ENCODE data around the gene MYDGF. TPM values are rescaled to one million over a fixed set of nuclear protein-coding genes. Genes with fewer than 3 reads are reported as not detected.

MYDGF gene
- total and polyA plus RNA-seq, 2 of the 13 experiments (the other 11 are each of a cell fraction or from before 2014, with no cell fraction given) = 116 to 198 TPM

DNA sequence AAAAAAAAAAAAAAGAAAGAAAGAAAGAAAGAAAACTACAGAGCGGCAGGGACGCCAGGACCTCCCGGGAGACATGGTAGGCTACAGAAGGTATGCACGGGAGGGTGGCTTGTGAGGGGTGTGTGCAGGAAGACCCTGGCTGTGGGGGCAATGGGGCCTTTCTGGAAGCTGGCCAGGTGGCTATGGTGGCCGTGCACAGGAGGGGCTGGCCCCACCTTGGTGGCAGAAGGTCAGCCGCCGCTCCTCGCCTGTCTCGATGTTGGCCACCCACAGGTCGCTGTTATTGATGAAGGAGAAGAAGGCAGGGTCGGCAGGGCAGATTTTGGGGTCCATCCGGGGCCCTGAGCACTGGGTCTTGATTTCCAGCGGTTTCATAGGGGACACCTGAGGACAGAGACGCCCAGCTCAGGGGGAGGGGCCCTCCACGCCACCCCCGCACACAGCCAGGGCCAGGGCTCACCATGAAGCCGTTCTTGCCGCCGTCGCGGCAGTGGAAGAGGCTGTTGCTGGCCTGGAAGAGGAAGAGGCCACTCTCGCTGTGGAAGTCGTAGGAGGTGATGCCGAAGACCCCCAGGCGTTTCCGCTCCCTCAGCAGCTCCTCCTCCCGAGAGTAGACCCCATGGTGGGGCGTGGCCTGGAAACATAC is 33.7 kb upstream of the MYDGF start:
- no TSS peak for BruUV-seq (replicated peaks)
- H3K4me2 ChIP-seq (ENCODE audit: low read depth, low read length) = no peak overlapping the region
- no peaks in the 10 kb centered on the region for H4K20me1 ChIP-seq (ENCODE audit: insufficient read depth, low read length)
- in situ Hi-C loops (cut with HindIII; ENCODE audit: extremely low pct_ligation_motif_present, low pct_unique_long_range_greater_than_20kb) (no loop called here), intact Hi-C loops (cut with micrococcal nuclease; ENCODE audit: unreplicated experiment) (no loop called here)
- POLR2A ChIA-PET = no interaction called here
- FAIRE-seq = no peak
- no peak for DNase-seq (ENCODE audit: low spot score)
- H3K79me2 ChIP-seq (ENCODE audit: insufficient read depth, low read length) = no peaks in the 10 kb centered on the region
- H3K4me3 ChIP-seq (replicated peaks in 1 of 3; ENCODE audit: insufficient read depth in 1 of 3, low read depth in 2 of 3, low read length in 3 of 3) = no peak overlapping the region
- H3K27me3 ChIP-seq (ENCODE audit: control insufficient read depth in 1 of 2, insufficient read depth in 2 of 2, low read length in 2 of 2) = no peaks in the 10 kb centered on the region
- TF ChIP-seq ZNF674 (CRISPR knock-in tag; IDR thresholded peaks at IDR 0.05; ENCODE audit: low read depth) (no peak), AGO2 (optimal IDR thresholded peaks at IDR 0.05; ENCODE audit: low read depth, low read length) (peak; percentile 36), ZBTB38 (CRISPR knock-in tag; IDR thresholded peaks at IDR 0.05) (peak; percentile 51; the same call in 1 of the 2 replicates), ATRX (CRISPR knock-in tag; IDR thresholded peaks at IDR 0.05; ENCODE audit: borderline replicate concordance) (no peak)
- peak overlapping the region; percentile 70 for H3K27ac ChIP-seq (ENCODE audit: extremely low read length, insufficient read depth, low read length)
- CTCF ChIA-PET (ENCODE audit: low intra/inter-chr PET ratio, low total read pairs) = no interaction called here
- H2AFZ ChIP-seq (ENCODE audit: low read length) = no peak overlapping the region
- no peaks in the 10 kb centered on the region for H3K9me3 ChIP-seq (ENCODE audit: low read length)
- H3K36me3 ChIP-seq (replicated peaks in 1 of 2; ENCODE audit: control insufficient read depth in 1 of 2, insufficient read depth in 2 of 2, low read length in 2 of 2) = peaks cover 21 to 48% of the 10 kb centered on the region in 2 experiments
- no peak for ATAC-seq
- H3K9ac ChIP-seq (ENCODE audit: insufficient read depth, low read depth, low read length) = no peak overlapping the region
- H3K4me1 ChIP-seq (ENCODE audit: insufficient read depth, low read length) = peaks cover 43% of the 10 kb centered on the region
- whole genome bisulfite sequencing (ENCODE audit: low lambda C conversion rate) = 97% methylated on average over 26 of the region's 28 CpGs

DNA sequence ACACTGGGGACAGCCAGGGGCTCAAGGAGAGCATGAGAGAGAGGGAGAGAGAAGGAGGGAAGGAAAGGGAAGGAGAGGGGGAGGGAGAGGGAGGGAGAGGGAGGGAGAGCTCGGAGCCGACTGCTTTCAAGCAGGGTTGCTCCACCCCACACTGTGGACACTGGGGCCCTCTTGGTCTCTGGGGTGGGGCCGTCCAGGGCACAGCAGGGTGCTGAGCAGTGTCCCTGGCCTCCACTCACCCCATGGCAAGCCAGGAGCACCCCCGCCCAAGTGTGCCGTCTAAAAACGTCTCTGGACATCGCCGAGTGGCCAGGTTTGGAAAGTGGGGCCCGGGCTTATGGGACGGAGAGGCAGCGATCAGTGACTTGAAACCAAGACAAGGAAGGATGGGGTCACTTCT is 32.6 kb upstream of the MYDGF start:
- DNase-seq (ENCODE audit: low spot score) (no peak), ATAC-seq (no peak), FAIRE-seq (no peak)
- TF ChIP-seq HNRNPK (IDR thresholded peaks at IDR 0.05; ENCODE audit: low read depth, low read length, poor library complexity, severe bottlenecking) (peak; percentile 98), SOX13 (IDR thresholded peaks at IDR 0.05) (no peak), SOX13 (CRISPR knock-in tag; conservative IDR thresholded peaks at IDR 0.05 in 1 of 2, IDR thresholded peaks at IDR 0.05 in 1 of 2) (no peak), PCBP1 (IDR thresholded peaks at IDR 0.05; ENCODE audit: borderline replicate concordance, low read depth, low read length) (peak; percentile 97), TMF1 (CRISPR knock-in tag; IDR thresholded peaks at IDR 0.05; ENCODE audit: low read depth) (no peak)
- peaks cover 25 to 50% of the 10 kb centered on the region in 2 experiments for H3K36me3 ChIP-seq (replicated peaks in 1 of 2; ENCODE audit: control insufficient read depth in 1 of 2, insufficient read depth in 2 of 2, low read length in 2 of 2)
- H3K4me2 ChIP-seq (ENCODE audit: low read depth, low read length) = no peak overlapping the region
- BruUV-seq (replicated peaks) = no TSS peak
- ChIA-PET CTCF (ENCODE audit: low intra/inter-chr PET ratio, low total read pairs) (no interaction called here), POLR2A (no interaction called here)
- no peaks in the 10 kb centered on the region for H4K20me1 ChIP-seq (ENCODE audit: insufficient read depth, low read length)
- H3K27me3 ChIP-seq (ENCODE audit: control insufficient read depth in 1 of 2, insufficient read depth in 2 of 2, low read length in 2 of 2) = no peaks in the 10 kb centered on the region
- no peak overlapping the region for H3K9ac ChIP-seq (ENCODE audit: insufficient read depth, low read depth, low read length)
- H3K4me1 ChIP-seq (ENCODE audit: insufficient read depth, low read length) = peaks cover 34% of the 10 kb centered on the region
- H2AFZ ChIP-seq (ENCODE audit: low read length) = no peak overlapping the region
- H3K79me2 ChIP-seq (ENCODE audit: insufficient read depth, low read length) = no peaks in the 10 kb centered on the region
- no peaks in the 10 kb centered on the region for H3K9me3 ChIP-seq (ENCODE audit: low read length)
- 96% methylated on average over 10 of the region's 11 CpGs for WGBS (ENCODE audit: low lambda C conversion rate)
- no peak overlapping the region for H3K4me3 ChIP-seq (replicated peaks in 1 of 3; ENCODE audit: insufficient read depth in 1 of 3, low read depth in 2 of 3, low read length in 3 of 3)
- intact Hi-C loops (cut with micrococcal nuclease; ENCODE audit: unreplicated experiment) = no loop called here
- no peak overlapping the region for H3K27ac ChIP-seq (ENCODE audit: extremely low read length, insufficient read depth, low read length)
- in situ Hi-C loops (cut with HindIII; ENCODE audit: extremely low pct_ligation_motif_present, low pct_unique_long_range_greater_than_20kb) = no loop called here

Measured in HepG2 (cell line).